HepG2 (cell line): ENCODE data around the gene TBL3. TPM values are rescaled to one million over a fixed set of nuclear protein-coding genes. Genes with fewer than 3 reads are reported as not detected.

Source experiments
- ATAC-seq: fragments of 200-7000 bp; cut with Tn5 transposase; 3 replicates; pipeline ENCODE4 v1.9.1; 2020; ENCODE audit warnings: mild to moderate bottlenecking, moderate library complexity
- BruUV-seq: library from RNA; stranded (reverse); fragments of 400-500 nt; replicated peaks from 2 replicates; lab custom pipeline; 2021; lab: Mats Ljungman, UMichigan
- CTCF ChIA-PET: fragments of 300-600 bp; formaldehyde crosslinking; extraction: SDS; loops from one replicate; lab custom pipeline; 2021; ENCODE audit warnings: low total read pairs, inconsistent platforms, low intra/inter-chr PET ratio; lab: Yijun Ruan, JAX
- POLR2A ChIA-PET: fragments of 350-600 bp; sonication (Branson Sonifier 250); formaldehyde crosslinking; loops from one replicate; lab custom pipeline; 2020; ENCODE audit warnings: antibody characterized with exemption, inconsistent platforms; lab: Yijun Ruan, JAX
- DNase-seq: peaks from one replicate; pipeline ENCODE4 v3.0.0-alpha.2; 2015; ENCODE audit warnings: low spot score
- FAIRE-seq: peaks from 3 replicates; lab custom pipeline; 2011; peaks lifted over from hg19 to GRCh38; lab: Jason Lieb, UNC
- H2AFZ ChIP-seq: one replicate; pipeline ENCODE4 v1.6.1; 2011; ENCODE audit warnings: low read length, inconsistent platforms
- H3K27ac ChIP-seq: fragments of 300-600 bp; 3 replicates; pipeline ENCODE4 v1.8.0; 2011; ENCODE audit warnings: mixed run types, mild to moderate bottlenecking, mixed read lengths, low read length, inconsistent platforms; ENCODE audit not compliant: insufficient read depth; ENCODE audit errors: extremely low read length
- H3K27me3 ChIP-seq, 2 experiments: fragments of 200-600 bp in 1 of 2; 2 replicates in 1 of 2; 3 replicates in 1 of 2; pipeline versions ENCODE4 v1.6.0 to v1.8.0; 2011; ENCODE audit warnings: low read length in 2 of 2, mild to moderate bottlenecking in 2 of 2, moderate library complexity in 2 of 2, inconsistent platforms in 1 of 2; ENCODE audit not compliant: insufficient read depth in 2 of 2, control insufficient read depth in 1 of 2
- H3K36me3 ChIP-seq, 2 experiments: fragments of 200-600 bp in 1 of 2; replicated peaks in 1 of 2; 2 replicates in 1 of 2; 3 replicates in 1 of 2; pipeline versions ENCODE4 v1.5.1 to v1.8.0; 2011; ENCODE audit warnings: low read length in 2 of 2, inconsistent platforms in 1 of 2; ENCODE audit not compliant: insufficient read depth in 2 of 2, control insufficient read depth in 1 of 2
- H3K4me1 ChIP-seq: 2 replicates; pipeline ENCODE4 v1.5.1; 2012; ENCODE audit warnings: low read length, inconsistent platforms; ENCODE audit not compliant: insufficient read depth
- H3K4me2 ChIP-seq: 2 replicates; pipeline ENCODE4 v1.6.0; 2011; ENCODE audit warnings: low read depth, low read length, inconsistent platforms
- H3K4me3 ChIP-seq, 3 experiments: fragments of 200-600 bp in 1 of 3; sonication (generic), shearing (Covaris generic) in 1 of 3; replicated peaks in 1 of 3; 2 replicates each; pipeline ENCODE4 v1.5.1; 2011 to 2016; ENCODE audit warnings: low read length in 3 of 3, inconsistent platforms in 2 of 3, low read depth in 2 of 3, mild to moderate bottlenecking in 2 of 3, control low read depth in 1 of 3, mixed read lengths in 1 of 3; ENCODE audit not compliant: insufficient read depth in 1 of 3
- H3K79me2 ChIP-seq: one replicate; pipeline ENCODE4 v1.6.1; 2011; ENCODE audit warnings: low read length, inconsistent platforms; ENCODE audit not compliant: insufficient read depth
- H3K9ac ChIP-seq: 2 replicates; pipeline ENCODE4 v1.6.0; 2011; ENCODE audit warnings: mild to moderate bottlenecking, low read depth, low read length, inconsistent platforms; ENCODE audit not compliant: insufficient read depth
- H3K9me3 ChIP-seq: 2 replicates; pipeline ENCODE4 v1.5.1; 2012; ENCODE audit warnings: mild to moderate bottlenecking, low read length
- H4K20me1 ChIP-seq: 2 replicates; pipeline ENCODE4 v1.6.0; 2011; ENCODE audit warnings: inconsistent platforms, mild to moderate bottlenecking, low read length, moderate library complexity; ENCODE audit not compliant: insufficient read depth
- ATM ChIP-seq: fragments of 450-650 bp; IDR thresholded peaks from 2 replicates; pipeline ENCODE4 v1.7.1; 2017; ENCODE audit warnings: mild to moderate bottlenecking, borderline replicate concordance
- MAF1 ChIP-seq: sonication (generic); formaldehyde crosslinking; IDR thresholded peaks from 2 replicates; pipeline ENCODE4 v1.5.0; 2020; ENCODE audit warnings: missing genetic modification reagents, borderline replicate concordance
- NR2F6 ChIP-seq, 2 experiments: IDR thresholded peaks; 2 replicates each; pipeline ENCODE4 v1.6.1; 2016; ENCODE audit warnings: antibody characterized with exemption in 1 of 2, mild to moderate bottlenecking in 1 of 2
- PATZ1 ChIP-seq: sonication (generic); formaldehyde crosslinking; IDR thresholded peaks from 2 replicates; pipeline ENCODE4 v1.4.0; 2020; ENCODE audit warnings: missing genetic modification reagents
- PHF21A ChIP-seq: sonication (generic); formaldehyde crosslinking; IDR thresholded peaks from 2 replicates; pipeline ENCODE4 v1.5.0; 2020; ENCODE audit warnings: mild to moderate bottlenecking, missing genetic modification reagents
- SP2 ChIP-seq: sonication (generic); formaldehyde crosslinking; IDR thresholded peaks from 2 replicates; pipeline ENCODE4 v1.5.1; 2020; ENCODE audit warnings: mild to moderate bottlenecking, missing genetic modification reagents
- ZMAT3 ChIP-seq: sonication (generic); formaldehyde crosslinking; conservative IDR thresholded peaks from 2 replicates; pipeline ENCODE4 v1.7.0; 2021; ENCODE audit warnings: missing genetic modification reagents
- ZNF225 ChIP-seq: sonication (generic); formaldehyde crosslinking; IDR thresholded peaks from 2 replicates; pipeline ENCODE4 v1.4.0; 2020; ENCODE audit warnings: mild to moderate bottlenecking, missing genetic modification reagents
- ZNF572 ChIP-seq: sonication (generic); formaldehyde crosslinking; IDR thresholded peaks from 2 replicates; pipeline ENCODE4 v1.5.1; 2020; ENCODE audit warnings: mild to moderate bottlenecking, missing genetic modification reagents
- ZSCAN22 ChIP-seq: sonication (generic); formaldehyde crosslinking; IDR thresholded peaks from 2 replicates; pipeline ENCODE4 v1.4.0; 2020; ENCODE audit warnings: mild to moderate bottlenecking, missing genetic modification reagents
- WGBS: methylation state at CpG from one replicate; pipeline ENCODE4 v1.1.6; 2017; ENCODE audit warnings: low lambda C conversion rate; 5-methylcytosine and 5-hydroxymethylcytosine counted together
- in situ Hi-C: cut with HindIII; loops from 2 replicates; pipeline ENCODE4 v1.10.0; 2017; ENCODE audit warnings: low pct_unique_long_range_greater_than_20kb; ENCODE audit not compliant: extremely low pct_ligation_motif_present
- intact Hi-C: fragments of 100-400 bp; cut with micrococcal nuclease; formaldehyde crosslinking; loops from one replicate; pipeline ENCODE4 v1.10.0; 2022; ENCODE audit not compliant: unreplicated experiment
- polyA plus RNA-seq, 8 experiments: library from polyadenylated mRNA; depleted of rRNA in 3 of 8; stranded (reverse) in 7 of 8; unstranded in 1 of 8; fragments of >200 nt; fragmentation: Illumina TruSeq in 4 of 8; extraction: Trizol in 4 of 8; gene quantifications; 2 replicates each; pipeline versions ENCODE4 v1.2.1 to v1.2.3, GENCODE V29; 2011 to 2016; ENCODE audit warnings: low read depth in 4 of 8, missing spikeins in 1 of 8, mixed read lengths in 1 of 8; ENCODE audit not compliant: insufficient read depth in 1 of 8
- total RNA-seq, 5 experiments: library from RNA; depleted of rRNA; stranded (reverse); fragments of >200 nt; fragmentation: Illumina TruSeq; extraction: Trizol; gene quantifications; 2 replicates each; pipeline ENCODE4 v1.2.3, GENCODE V29; 2016; ENCODE audit warnings: low read depth in 1 of 5
- TF ChIP-seq, protein P1 (sequence below): sonication (generic); formaldehyde crosslinking; IDR thresholded peaks from 2 replicates; pipeline ENCODE4 v1.8.0; 2022; ENCODE audit warnings: missing genetic modification reagents, low read depth, mild to moderate bottlenecking, borderline replicate concordance
- TF ChIP-seq, protein P2 (sequence below): sonication (generic); formaldehyde crosslinking; IDR thresholded peaks from 2 replicates; pipeline ENCODE4 v1.5.1; 2020; ENCODE audit warnings: mild to moderate bottlenecking, moderate library complexity, missing genetic modification reagents

TBL3 gene
- total and polyA plus RNA-seq, 2 of the 13 experiments (the other 11 are each of a cell fraction or from before 2014, with no cell fraction given) = 16.8 to 38.0 TPM

DNA sequence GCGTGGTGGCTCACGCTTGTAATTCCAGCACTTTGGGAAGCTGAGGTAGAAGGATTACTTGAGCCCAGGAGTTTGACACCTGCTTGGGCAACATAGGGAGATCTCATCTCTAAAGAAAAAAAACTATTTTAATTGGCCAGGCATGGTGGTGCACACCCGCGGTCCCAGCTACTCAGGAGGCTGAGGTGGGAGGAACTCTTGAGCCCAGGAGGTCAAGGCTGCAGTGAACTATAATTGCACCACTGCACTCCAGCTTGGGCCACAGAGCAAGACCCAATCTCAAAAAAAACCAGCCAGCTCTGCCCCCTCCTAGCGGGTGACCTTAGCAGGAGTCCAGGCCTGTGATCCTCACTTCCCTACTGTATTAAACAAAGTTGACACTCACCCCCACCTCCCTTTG, 47.8 kb upstream of the TBL3 start (continued):
- TF ChIP-seq, protein P1, sequence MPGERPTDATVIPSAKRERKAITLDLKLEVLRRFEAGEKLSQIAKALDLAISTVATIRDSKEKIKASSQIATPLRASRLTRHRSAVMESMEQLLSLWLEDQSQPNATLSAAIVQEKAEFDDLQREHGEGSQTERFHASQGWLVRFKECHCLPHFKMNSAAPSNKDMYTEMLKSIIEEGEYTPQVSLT (CRISPR knock-in tag) = no peak

- 7% methylated on average over 9 of the region's 11 CpGs for WGBS
- ATAC-seq = no peak
- in situ Hi-C loops = no loop called here
- no peaks in the 10 kb centered on the region for H3K36me3 ChIP-seq
- H3K4me2 ChIP-seq = no peak overlapping the region; the same call in 1 of the 2 replicates
- H3K4me1 ChIP-seq = peaks cover 64% of the 10 kb centered on the region
- ChIA-PET CTCF (no interaction called here), POLR2A (interaction anchor here (1.2 kb wide), 1 partner anchor 14 kb away, joined by 3 read pairs; no protein-coding TSS in a partner anchor)
- H3K79me2 ChIP-seq = no peaks in the 10 kb centered on the region
- H3K9me3 ChIP-seq = no peaks in the 10 kb centered on the region
- H2AFZ ChIP-seq = no peak overlapping the region
- no peak for TF ChIP-seq ATM
- no peak for TF ChIP-seq ZSCAN22 (CRISPR knock-in tag)
- TF ChIP-seq ZNF572 = no peak
- TF ChIP-seq, all 625 proteins: peak for 0
- BruUV-seq = no TSS peak
- no peak overlapping the region for H3K27ac ChIP-seq
- intact Hi-C loops = no loop called here
- no peak for DNase-seq
- no peak overlapping the region; a peak in 1 of 6 replicates for H3K4me3 ChIP-seq
- H4K20me1 ChIP-seq = no peaks in the 10 kb centered on the region
- H3K27me3 ChIP-seq = peaks cover 4 to 25% of the 10 kb centered on the region in 2 experiments
- no peak for FAIRE-seq
- no peak overlapping the region for H3K9ac ChIP-seq
These were observed 45.6 kb upstream of the TBL3 start for GRCh38 chr16:1926271-1926670.

- in situ Hi-C loops = no loop called here
- FAIRE-seq (peak; percentile 51), DNase-seq (no peak), ATAC-seq (peak; percentile 27)
- intact Hi-C loops = no loop called here
- Histone ChIP-seq H3K4me2 (peak overlapping the region; percentile 78), H3K9me3 (no peaks in the 10 kb centered on the region), H3K9ac (peak overlapping the region; percentile 67), H2AFZ (peak overlapping the region; percentile 40), H3K4me1 (peaks cover 77% of the 10 kb centered on the region), H4K20me1 (no peaks in the 10 kb centered on the region), H3K79me2 (no peaks in the 10 kb centered on the region), H3K4me3 (peak overlapping the region; percentile 59 to 73 (median 70)), H3K36me3 (no peaks in the 10 kb centered on the region), H3K27me3 (peaks cover 3 to 10% of the 10 kb centered on the region in 2 experiments; a peak in 2 of 5 replicates), H3K27ac (peak overlapping the region; percentile 38)
- no TSS peak for BruUV-seq
- 17% methylated on average over 8 of the region's 11 CpGs for WGBS
- POLR2A ChIA-PET = interaction anchor here (0.6 to 2.7 kb wide), 12 partner anchors 11 to 147 kb away, joined by 3 to 14 read pairs (median 4); partner anchors contain the start of genes FAHD1, HAGH, MSRB1 and NUBP2
- CTCF ChIA-PET = interaction anchor here (0.7 to 2.2 kb wide), 5 partner anchors 12 to 116 kb away, joined by 3 to 22 read pairs (median 3); no protein-coding TSS in a partner anchor
- TF ChIP-seq, protein P2, sequence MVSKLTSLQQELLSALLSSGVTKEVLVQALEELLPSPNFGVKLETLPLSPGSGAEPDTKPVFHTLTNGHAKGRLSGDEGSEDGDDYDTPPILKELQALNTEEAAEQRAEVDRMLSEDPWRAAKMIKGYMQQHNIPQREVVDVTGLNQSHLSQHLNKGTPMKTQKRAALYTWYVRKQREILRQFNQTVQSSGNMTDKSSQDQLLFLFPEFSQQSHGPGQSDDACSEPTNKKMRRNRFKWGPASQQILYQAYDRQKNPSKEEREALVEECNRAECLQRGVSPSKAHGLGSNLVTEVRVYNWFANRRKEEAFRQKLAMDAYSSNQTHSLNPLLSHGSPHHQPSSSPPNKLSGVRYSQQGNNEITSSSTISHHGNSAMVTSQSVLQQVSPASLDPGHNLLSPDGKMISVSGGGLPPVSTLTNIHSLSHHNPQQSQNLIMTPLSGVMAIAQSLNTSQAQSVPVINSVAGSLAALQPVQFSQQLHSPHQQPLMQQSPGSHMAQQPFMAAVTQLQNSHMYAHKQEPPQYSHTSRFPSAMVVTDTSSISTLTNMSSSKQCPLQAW (CRISPR knock-in tag) = peak; percentile 18; the same call in 1 of the 2 replicates
- TF ChIP-seq NR2F6 (IDR thresholded peaks at IDR 0.05) (no peak), NR2F6 (CRISPR knock-in tag; IDR thresholded peaks at IDR 0.05) (0 out of 2 replicates have a peak, but pooled peaks have one; percentile 6), PATZ1 (peak; percentile 4; the same call in 1 of the 2 replicates), MAF1 (CRISPR knock-in tag) (no peak), ZNF225 (no peak), ZMAT3 (no peak), SP2 (peak; percentile 3; the same call in 1 of the 2 replicates), PHF21A (CRISPR knock-in tag) (0 out of 2 replicates have a peak, but pooled peaks have one; percentile 26)
These were observed 42.7 kb upstream of the TBL3 start for GRCh38 chr16:1929105-1929504.
